Neural progenitor cell (in vitro differentiated cells): ENCODE results near the gene IDS. TPM values are rescaled to one million over a fixed set of nuclear protein-coding genes. Genes with fewer than 3 reads are reported as not detected.

Experiments
- DNase-seq: peaks from one replicate; pipeline ENCODE4 v3.0.0-alpha.2; 2016; ENCODE audit warnings: low spot score
- H2AFZ ChIP-seq: fragments of 200-600 bp; sonication (generic); replicated peaks from 2 replicates; pipeline ENCODE4 v1.6.1; 2016; ENCODE audit warnings: antibody characterized with exemption
- H3F3A ChIP-seq: fragments of 200-600 bp; sonication (generic); 2 replicates; pipeline ENCODE4 v1.6.1; 2016; ENCODE audit warnings: antibody characterized with exemption, low read depth
- H3K27ac ChIP-seq: fragments of 200-600 bp; sonication (generic); 2 replicates; pipeline ENCODE4 v1.5.1; 2016; ENCODE audit warnings: mild to moderate bottlenecking
- H3K27me3 ChIP-seq: fragments of 200-600 bp; sonication (generic); 2 replicates; pipeline ENCODE4 v1.6.1; 2016; ENCODE audit warnings: mild to moderate bottlenecking, moderate library complexity
- H3K36me3 ChIP-seq: fragments of 200-600 bp; sonication (generic); 2 replicates; pipeline ENCODE4 v1.5.1; 2016
- H3K4me1 ChIP-seq: fragments of 200-600 bp; sonication (generic); 2 replicates; pipeline ENCODE4 v1.6.1; 2016; ENCODE audit warnings: mixed run types
- H3K4me2 ChIP-seq: fragments of 200-600 bp; sonication (generic); 2 replicates; pipeline ENCODE4 v1.6.1; 2016
- H3K4me3 ChIP-seq: fragments of 200-600 bp; sonication (generic); 2 replicates; pipeline ENCODE4 v1.5.1; 2016
- H3K79me2 ChIP-seq: fragments of 200-600 bp; sonication (generic); 2 replicates; pipeline ENCODE4 v1.6.1; 2016; ENCODE audit warnings: low read depth
- H3K9ac ChIP-seq: fragments of 200-600 bp; sonication (generic); 2 replicates; pipeline ENCODE4 v1.6.1; 2016
- H3K9me3 ChIP-seq: fragments of 200-600 bp; sonication (generic); 2 replicates; pipeline ENCODE4 v1.5.1; 2016; ENCODE audit warnings: low read depth
- H4K20me1 ChIP-seq: fragments of 200-600 bp; sonication (generic); 2 replicates; pipeline ENCODE4 v1.6.1; 2016; ENCODE audit warnings: low read depth
- H3K27ac Mint-ChIP-seq: 3 replicates; pipeline ENCODE4 v1.8.0; 2021; ENCODE audit warnings: mixed read lengths
- H3K27me3 Mint-ChIP-seq: 2 replicates; pipeline ENCODE4 v1.8.0; 2022; ENCODE audit warnings: low read depth, mild to moderate bottlenecking, inconsistent platforms, moderate library complexity, mixed read lengths; ENCODE audit not compliant: insufficient read depth
- H3K36me3 Mint-ChIP-seq: 3 replicates; pipeline ENCODE4 v1.8.0; 2021; ENCODE audit warnings: mixed read lengths
- H3K4me1 Mint-ChIP-seq: 3 replicates; pipeline ENCODE4 v1.8.0; 2021; ENCODE audit warnings: mixed read lengths
- H3K4me3 Mint-ChIP-seq: 3 replicates; pipeline ENCODE4 v1.8.0; 2021; ENCODE audit warnings: mild to moderate bottlenecking, moderate library complexity, mixed read lengths
- H3K9me3 Mint-ChIP-seq: 3 replicates; pipeline ENCODE4 v1.8.0; 2020; ENCODE audit warnings: mixed read lengths
- CTCF ChIP-seq: fragments of 200-600 bp; sonication (generic); IDR thresholded peaks from 2 replicates; pipeline ENCODE4 v1.5.1; 2017; ENCODE audit warnings: antibody characterized with exemption, mild to moderate bottlenecking
- EZH2 ChIP-seq: fragments of 200-600 bp; sonication (generic); IDR thresholded peaks from 2 replicates; pipeline ENCODE4 v1.6.1; 2017; ENCODE audit warnings: antibody characterized with exemption, mild to moderate bottlenecking, moderate library complexity
- EZH2phosphoT487 ChIP-seq: fragments of 200-600 bp; sonication (generic); IDR thresholded peaks from 2 replicates; pipeline ENCODE4 v1.6.1; 2017; ENCODE audit warnings: antibody characterized with exemption
- total RNA-seq: library from RNA; depleted of rRNA; stranded (reverse); fragments of >200 nt; gene quantifications from 2 replicates; pipeline ENCODE4 v1.2.3, GENCODE V29; 2015; ENCODE audit warnings: low replicate concordance

IDS gene
- total RNA-seq, 1 donor from 2014 or later = 14.5 TPM

GRCh38 chrX:149498767-149499166 lies 6.3 kb downstream of the IDS start:
- Histone ChIP-seq H2AFZ (no peak overlapping the region), H3K9ac (no peak overlapping the region), H3K79me2 (no peaks in the 10 kb centered on the region), H3K4me1 (no peaks in the 10 kb centered on the region), H3K36me3 (no peaks in the 10 kb centered on the region), H3K4me3 (no peak overlapping the region), H3K9me3 (no peaks in the 10 kb centered on the region), H3K27me3 (no peaks in the 10 kb centered on the region), H4K20me1 (no peaks in the 10 kb centered on the region), H3K27ac (no peak overlapping the region), H3F3A (no peaks in the 10 kb centered on the region), H3K4me2 (no peak overlapping the region)
- Mint-ChIP-seq H3K36me3 (peaks cover 11% of the 10 kb centered on the region), H3K27ac (no peak overlapping the region), H3K4me1 (no peaks in the 10 kb centered on the region), H3K4me3 (no peak overlapping the region), H3K27me3 (no peaks in the 10 kb centered on the region), H3K9me3 (no peaks in the 10 kb centered on the region)
- TF ChIP-seq EZH2phosphoT487 (no peak), CTCF (no peak), EZH2 (no peak)
- DNase-seq = no peak

- no peaks in the 10 kb centered on the region for H3K4me1 Mint-ChIP-seq
- DNase-seq = no peak
- no peaks in the 10 kb centered on the region for H3K9me3 ChIP-seq
- no peaks in the 10 kb centered on the region for H4K20me1 ChIP-seq
- H3K27ac ChIP-seq = no peak overlapping the region
- no peaks in the 10 kb centered on the region for H3F3A ChIP-seq
- no peaks in the 10 kb centered on the region for H3K27me3 Mint-ChIP-seq
- peaks cover 11% of the 10 kb centered on the region for H3K36me3 Mint-ChIP-seq
- no peaks in the 10 kb centered on the region for H3K79me2 ChIP-seq
- H2AFZ ChIP-seq = no peak overlapping the region
- H3K9me3 Mint-ChIP-seq = no peaks in the 10 kb centered on the region
- H3K4me2 ChIP-seq = no peak overlapping the region
- H3K4me1 ChIP-seq = no peaks in the 10 kb centered on the region
- H3K36me3 ChIP-seq = no peaks in the 10 kb centered on the region
- no peak overlapping the region for H3K27ac Mint-ChIP-seq
- no peak for TF ChIP-seq EZH2phosphoT487
- TF ChIP-seq EZH2 = no peak
- TF ChIP-seq CTCF = no peak
- no peaks in the 10 kb centered on the region for H3K27me3 ChIP-seq
- H3K4me3 ChIP-seq = no peak overlapping the region
- no peak overlapping the region for H3K9ac ChIP-seq
- H3K4me3 Mint-ChIP-seq = no peak overlapping the region
These were observed 7.5 kb downstream of the IDS start for GRCh38 chrX:149497626-149498025.

- H3K36me3 Mint-ChIP-seq = peaks cover 10% of the 10 kb centered on the region
- no peaks in the 10 kb centered on the region for H3K27me3 Mint-ChIP-seq
- Histone ChIP-seq H2AFZ (no peak overlapping the region), H3K4me1 (no peaks in the 10 kb centered on the region), H4K20me1 (no peaks in the 10 kb centered on the region), H3K4me3 (no peak overlapping the region), H3K27me3 (no peaks in the 10 kb centered on the region), H3F3A (no peaks in the 10 kb centered on the region), H3K9me3 (no peaks in the 10 kb centered on the region), H3K9ac (no peak overlapping the region), H3K36me3 (no peaks in the 10 kb centered on the region), H3K4me2 (no peak overlapping the region), H3K79me2 (no peaks in the 10 kb centered on the region), H3K27ac (no peak overlapping the region)
- TF ChIP-seq EZH2 (no peak), CTCF (no peak), EZH2phosphoT487 (no peak)
- H3K4me1 Mint-ChIP-seq = no peaks in the 10 kb centered on the region
- H3K9me3 Mint-ChIP-seq = no peaks in the 10 kb centered on the region
- no peak overlapping the region for H3K27ac Mint-ChIP-seq
- no peak for DNase-seq
- H3K4me3 Mint-ChIP-seq = no peak overlapping the region
These were observed 8.1 kb downstream of the IDS start for GRCh38 chrX:149497054-149497453.
